Retina (tissue), 1 donor: Measurements from ENCODE around the gene TRAF3.

Experiments
- DNase-seq: peaks from one replicate; pipeline ENCODE4 v3.0.0-alpha.2; 2016

The TRAF3 gene

GRCh38 chr14:102911541-102911951, 134.3 kb downstream of the TRAF3 start:
- no peak for DNase-seq

DNA sequence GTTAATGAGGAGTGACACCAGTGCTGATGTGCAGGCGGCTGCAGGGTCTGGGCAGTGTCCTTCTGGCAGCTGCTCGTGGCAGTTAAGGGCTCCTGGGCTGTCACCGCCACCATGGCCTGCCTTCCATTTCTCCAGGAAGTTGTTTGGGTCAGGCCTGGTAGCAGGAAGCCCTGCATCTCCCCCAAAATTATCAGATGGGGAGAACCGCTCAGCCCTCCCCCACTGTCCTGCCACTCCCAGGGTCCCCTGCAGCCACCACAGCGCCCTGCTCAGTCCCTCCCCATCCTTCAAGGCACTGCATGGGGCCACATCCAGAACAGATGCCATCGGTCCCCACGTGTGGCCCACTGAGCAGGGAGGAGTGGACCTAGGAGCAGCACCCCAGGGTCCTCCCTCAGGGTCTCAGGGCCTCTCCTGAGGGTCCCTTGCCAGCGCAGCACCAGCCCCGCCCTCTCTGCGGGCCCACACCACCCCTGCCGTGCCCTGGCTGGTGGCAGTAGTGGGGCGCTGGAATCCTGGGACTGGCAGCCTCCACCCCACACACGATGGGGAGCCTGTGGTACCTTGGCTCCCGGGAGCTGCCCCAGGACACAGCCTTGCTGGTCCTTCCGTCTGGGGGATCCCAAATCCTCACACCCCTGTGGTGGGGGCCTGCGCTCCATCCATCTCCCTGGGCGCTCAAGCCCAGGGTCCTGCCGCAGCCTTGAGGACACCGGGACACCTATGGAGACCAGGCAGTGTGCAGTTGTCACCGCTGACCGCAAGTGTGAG, 134.9 kb downstream of the TRAF3 start:
- no peak for DNase-seq

DNA sequence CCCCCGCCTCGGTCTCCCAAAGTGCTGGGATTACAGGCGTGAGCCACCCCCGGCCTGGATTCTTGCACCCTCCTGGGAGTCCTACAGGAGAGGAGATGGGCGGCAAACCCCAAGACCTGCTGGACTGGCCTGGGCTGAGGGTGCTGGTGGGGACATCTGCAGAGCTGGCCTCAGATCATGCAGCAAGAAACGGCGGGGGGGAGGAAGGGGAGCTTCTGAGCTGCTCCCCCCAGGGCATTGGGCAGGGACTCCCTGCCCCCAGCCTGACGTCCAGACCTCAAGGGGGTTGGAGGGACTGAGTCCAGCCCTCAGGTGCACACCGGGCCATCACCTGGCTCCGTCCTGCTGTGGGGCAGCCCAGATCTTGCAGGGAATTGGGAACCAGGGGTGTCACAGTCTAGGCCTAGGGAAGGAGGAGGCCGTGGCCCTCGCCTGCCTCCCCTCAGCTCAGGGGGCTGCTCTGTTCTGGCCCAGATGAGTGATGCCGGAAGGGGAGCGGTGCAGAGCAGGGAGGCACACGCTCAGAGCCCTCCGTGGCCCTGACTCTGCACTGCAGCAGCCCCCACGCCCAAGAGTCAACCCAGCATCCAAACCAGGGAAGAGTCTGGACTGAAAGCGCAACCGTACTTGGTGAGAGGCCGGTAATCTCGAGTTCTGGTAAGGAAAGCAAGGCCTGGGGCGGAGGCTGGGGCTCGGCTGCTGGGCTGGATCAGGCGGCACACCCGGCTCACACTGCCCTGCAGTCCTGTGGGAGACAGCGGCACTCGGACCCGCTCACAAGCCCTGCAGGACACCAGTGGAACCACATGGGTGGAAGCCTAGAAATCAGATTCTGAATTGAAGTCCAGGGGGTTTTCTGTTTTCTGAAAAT, 136.3 kb downstream of the TRAF3 start:
- DNase-seq, result no peak

- DNase-seq, result no peak
Observed at GRCh38 chr14:102914474-102915291, 137.4 kb downstream of the TRAF3 start.

- no peak for DNase-seq
Observed at GRCh38 chr14:102915292-102916110, 138.3 kb downstream of the TRAF3 start.

GRCh38 chr14:102916347-102917055, 139.3 kb downstream of the TRAF3 start:
- DNase-seq, result peak; percentile 14

DNA sequence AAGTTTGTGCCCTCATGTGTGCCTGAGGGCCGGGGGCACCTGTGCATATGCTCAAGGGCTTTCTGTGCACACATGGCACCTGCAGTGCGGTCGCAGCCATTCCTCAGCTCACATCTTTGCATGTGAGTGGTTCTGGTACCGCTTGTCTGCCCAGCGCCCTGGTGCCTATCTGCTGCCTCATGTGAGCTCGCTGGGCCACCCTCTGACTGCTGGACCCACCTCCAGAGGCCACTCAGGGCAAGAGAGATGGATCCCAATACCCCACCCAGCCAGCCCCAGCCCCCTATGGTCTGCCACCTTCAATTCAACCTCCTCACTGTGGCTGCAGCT, 139.8 kb downstream of the TRAF3 start:
- no peak for DNase-seq

DNA sequence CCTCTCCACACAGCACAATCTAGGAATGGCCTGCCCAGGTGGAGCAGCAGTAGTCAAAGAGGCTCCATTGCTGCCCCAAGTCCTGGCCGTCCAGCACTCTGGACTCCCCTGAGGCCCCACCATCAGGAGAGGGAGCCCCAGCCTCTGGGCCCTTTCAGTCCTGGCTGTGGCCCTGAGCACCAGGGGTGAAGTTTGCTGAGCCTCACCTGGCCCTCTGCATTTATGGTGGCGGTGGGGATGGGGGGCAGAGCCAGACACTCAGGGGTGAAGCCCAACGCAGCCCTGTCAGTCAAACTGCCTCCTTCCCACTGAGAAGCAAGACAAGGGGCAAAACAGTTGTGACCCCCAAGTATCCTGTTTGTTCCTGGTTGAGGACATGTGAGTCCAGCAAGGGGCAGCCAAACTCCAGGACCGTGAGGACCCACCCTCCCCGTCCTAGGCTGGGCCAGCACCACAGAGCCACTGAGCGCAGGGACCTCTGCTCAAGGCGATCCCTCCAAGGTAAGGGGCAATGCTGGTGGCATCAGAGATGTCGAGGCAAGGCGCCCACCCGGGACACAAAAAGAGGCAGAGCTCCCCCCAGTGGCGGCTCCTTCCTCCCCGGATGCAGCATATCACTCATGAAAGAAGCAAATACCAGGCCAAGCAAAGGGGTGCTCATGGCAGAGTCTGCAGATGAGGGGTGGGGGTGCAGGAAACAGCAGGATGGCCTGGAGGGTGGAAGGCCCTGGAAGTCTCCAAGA, 140.4 kb downstream of the TRAF3 start:
- DNase-seq, result peak; percentile 63

DNA sequence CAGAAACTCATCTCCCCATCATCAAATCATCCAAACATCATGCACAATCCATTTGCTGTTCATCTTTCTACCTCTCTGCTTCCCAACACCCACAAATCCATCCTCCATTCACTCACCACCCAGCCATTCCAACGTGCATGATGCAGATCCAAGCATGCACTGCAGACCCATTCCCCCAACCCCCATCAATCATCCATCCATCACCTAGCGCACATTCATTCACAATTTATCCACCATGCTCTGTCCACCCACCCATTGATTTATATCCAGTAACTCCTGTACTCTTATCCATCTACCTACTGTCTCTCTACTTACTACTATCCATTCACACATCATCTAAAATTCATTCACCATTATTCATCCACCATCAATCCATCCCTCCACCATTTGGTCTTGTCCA, 141.2 kb downstream of the TRAF3 start:
- DNase-seq, result no peak

DNA sequence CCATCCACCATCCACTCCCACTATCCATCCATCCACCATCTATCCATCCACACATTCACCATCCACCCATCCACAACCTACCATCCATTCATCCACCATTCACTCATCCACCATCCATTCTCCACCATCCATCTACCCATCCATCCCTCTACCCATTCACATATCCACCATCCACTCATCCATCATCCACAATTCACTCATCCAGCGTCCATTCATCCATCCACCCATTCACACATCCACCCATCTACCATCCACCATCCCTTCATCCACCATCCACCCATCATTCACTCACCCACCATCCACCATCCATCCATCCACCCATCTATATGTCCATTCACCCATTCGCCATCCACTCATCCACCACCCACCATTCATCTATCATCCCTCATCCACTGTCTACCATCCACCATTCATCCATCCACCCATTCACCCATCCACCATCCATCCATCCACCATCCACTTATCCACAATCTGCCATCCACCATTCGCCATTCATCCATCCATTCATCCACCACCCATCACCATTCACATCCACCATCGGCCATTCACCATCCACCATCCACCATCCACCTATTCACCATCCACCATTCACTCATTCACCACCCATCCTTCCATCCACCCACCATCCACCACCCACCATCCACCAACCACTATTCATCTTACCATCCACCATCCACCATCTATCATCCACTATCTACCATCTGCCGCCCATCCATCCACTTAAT, 143.2 kb downstream of the TRAF3 start:
- no peak for DNase-seq

GRCh38 chr14:102920998-102921304, 143.7 kb downstream of the TRAF3 start:
- DNase-seq, result no peak

- peak; percentile 21 for DNase-seq
Observed at GRCh38 chr14:102922490-102923200, 145.4 kb downstream of the TRAF3 start, which contains the start of gene AMN. AMN (plus strand) TSS chr14:102922663; CDS start chr14:102922689, 26 bp downstream.

DNA sequence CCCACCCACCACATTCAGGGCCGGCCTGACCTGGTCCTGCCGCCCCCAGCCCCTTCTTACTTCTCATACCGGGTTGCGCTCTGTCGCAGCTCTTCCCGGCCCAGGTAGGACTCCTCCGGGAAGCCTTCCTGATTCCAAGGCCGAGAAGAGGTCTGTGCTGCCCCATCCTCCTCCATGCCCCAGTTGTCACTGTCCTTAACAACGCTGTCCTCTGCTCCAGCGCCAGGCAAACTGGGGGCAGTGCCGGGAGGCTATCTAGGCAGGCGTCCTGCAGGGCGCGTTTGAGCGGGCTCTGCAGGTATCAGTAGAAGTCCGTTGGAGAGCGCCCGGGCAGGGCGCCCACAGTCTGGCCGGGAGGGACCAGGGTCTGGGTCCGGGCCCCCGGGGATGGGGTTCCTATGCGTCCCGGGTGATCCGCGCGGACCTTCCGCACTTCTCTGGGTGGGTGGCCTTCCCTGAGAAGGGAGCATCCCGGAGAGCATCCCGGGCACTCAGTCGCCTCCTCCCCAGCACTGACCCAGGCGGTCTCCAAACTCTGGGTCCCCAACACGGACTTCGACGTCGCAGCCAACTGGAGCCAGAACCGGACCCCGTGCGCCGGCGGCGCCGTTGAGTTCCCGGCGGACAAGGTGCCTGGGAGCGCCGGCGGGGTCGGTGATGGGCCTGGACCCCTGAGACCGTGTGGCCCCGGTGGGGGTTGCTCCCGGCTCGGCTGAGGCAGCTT, 146.1 kb downstream of the TRAF3 start:
- DNase-seq, result peak; percentile 33

DNA sequence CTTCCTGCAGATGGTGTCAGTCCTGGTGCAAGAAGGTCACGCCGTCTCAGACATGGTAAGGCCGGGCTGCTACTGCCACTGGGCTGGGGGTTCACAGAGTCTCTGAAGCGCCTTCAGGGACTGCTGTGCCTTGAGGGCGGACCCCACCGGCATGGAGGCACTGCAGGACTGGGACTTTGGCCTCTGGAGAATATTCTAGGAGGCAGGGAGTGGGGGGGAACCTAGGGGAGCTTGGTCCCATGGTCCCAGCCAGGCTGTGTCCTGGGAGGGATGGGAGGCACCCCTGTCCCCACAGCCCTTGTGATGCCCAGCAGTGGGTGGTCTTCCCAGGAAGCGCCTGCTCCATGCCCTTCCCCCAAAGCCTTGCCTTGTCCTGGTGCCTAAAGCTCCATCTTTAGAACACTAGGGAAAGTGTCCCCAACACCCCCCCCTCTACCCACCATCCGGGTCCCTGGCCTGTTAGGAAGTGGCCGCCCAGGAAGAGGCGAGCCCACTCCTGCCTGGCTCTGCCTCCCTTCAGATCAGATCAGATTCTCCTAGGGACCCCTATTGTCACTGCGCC, 146.8 kb downstream of the TRAF3 start:
- DNase-seq, result no peak

DNA sequence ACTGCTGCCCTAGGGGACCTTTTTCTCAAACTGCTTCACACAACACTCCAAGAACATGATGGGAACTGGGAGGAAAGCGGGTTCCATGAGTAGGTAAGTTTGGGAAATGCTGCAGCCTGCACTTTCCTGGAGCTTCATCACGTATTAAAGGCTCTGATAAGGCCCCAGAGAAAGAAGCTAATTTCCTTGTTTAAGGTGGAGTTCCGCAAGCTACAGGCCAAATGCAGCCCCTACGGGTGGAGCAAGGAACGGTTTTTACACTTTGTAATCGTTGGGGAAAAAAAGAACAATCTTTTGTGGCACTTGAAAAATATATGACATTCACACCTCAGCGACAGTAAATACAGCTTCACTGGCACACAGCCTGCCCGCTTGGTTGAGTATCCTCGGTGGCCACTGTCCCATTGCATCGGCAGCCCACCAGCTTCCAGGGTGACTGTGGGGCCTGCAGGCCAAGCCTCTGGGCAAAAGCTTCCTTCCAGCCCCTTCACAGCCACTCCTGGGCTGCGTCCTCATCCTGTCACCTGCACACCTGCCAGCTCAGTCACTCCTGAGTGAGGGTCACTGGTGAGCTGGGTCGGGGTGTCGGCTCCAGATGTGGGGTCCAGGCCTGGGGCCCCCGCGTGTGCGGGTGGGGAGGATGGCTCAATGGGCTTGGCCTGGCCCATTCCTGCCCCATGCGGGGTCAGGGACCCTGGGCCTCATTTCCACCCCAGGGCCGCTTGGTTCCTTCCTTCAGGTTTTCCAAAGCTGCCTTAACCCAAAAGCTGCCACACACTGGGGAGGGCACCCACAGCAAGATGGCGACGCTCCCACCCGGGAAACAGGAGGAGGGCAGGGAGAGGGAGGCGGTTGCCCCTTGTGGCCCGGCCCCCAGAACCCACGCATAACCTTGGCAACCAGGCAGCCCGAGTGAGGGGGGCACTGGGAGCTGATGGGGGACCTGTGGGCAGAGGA, 147.7 kb downstream of the TRAF3 start:
- DNase-seq, result no peak

GRCh38 chr14:102925646-102926045, 148.4 kb downstream of the TRAF3 start:
- no peak for DNase-seq

- peak; percentile 19 for DNase-seq
Observed at GRCh38 chr14:102926104-102926503, 148.9 kb downstream of the TRAF3 start.
